IMR-90 (cell line): Measurements from ENCODE around the gene ODAD2. TPM values are rescaled to one million over a fixed set of nuclear protein-coding genes. Genes with fewer than 3 reads are reported as not detected.

ENCODE experiments used
- ATAC-seq: fragments of 200-7000 bp; cut with Tn5 transposase; 2 replicates; pipeline ENCODE4 v1.9.1; 2020; ENCODE audit warnings: low read depth, mild to moderate bottlenecking, moderate library complexity
- BruUV-seq: library from RNA; stranded (reverse); fragments of 400-500 nt; replicated peaks from 2 replicates; lab custom pipeline; 2021; lab: Mats Ljungman, UMichigan
- CTCF ChIA-PET: fragments of 300-600 bp; formaldehyde crosslinking; extraction: SDS; loops from one replicate; lab custom pipeline; 2021; ENCODE audit warnings: antibody characterized with exemption; lab: Yijun Ruan, JAX
- POLR2A ChIA-PET: fragments of 300-600 bp; sonication (Branson Sonifier 250); formaldehyde crosslinking; loops from one replicate; lab custom pipeline; 2022; ENCODE audit warnings: antibody characterized with exemption; ENCODE audit not compliant: unreplicated experiment; lab: Charles Lee
- DNase-seq: peaks from one replicate; pipeline ENCODE4 v3.0.0; 2013
- H2AFZ ChIP-seq: replicated peaks from 2 replicates; pipeline ENCODE3; 2013; ENCODE audit warnings: low read length, mild to moderate bottlenecking; ENCODE audit not compliant: poor library complexity
- H2AK5ac ChIP-seq: 2 replicates; pipeline ENCODE4 v1.6.1; 2013; ENCODE audit warnings: low read depth, low read length, inconsistent platforms
- H2AK9ac ChIP-seq: replicated peaks from 2 replicates; pipeline ENCODE3; 2013; ENCODE audit warnings: mild to moderate bottlenecking, low read depth, low read length, moderate library complexity; ENCODE audit not compliant: poor library complexity
- H2BK120ac ChIP-seq: 2 replicates; pipeline ENCODE4 v1.6.1; 2013; ENCODE audit warnings: low read depth, low read length, inconsistent platforms
- H2BK15ac ChIP-seq: 3 replicates; pipeline ENCODE4 v1.6.1; 2013; ENCODE audit warnings: low read depth, low read length, inconsistent platforms
- H2BK20ac ChIP-seq: 2 replicates; pipeline ENCODE4 v1.6.1; 2013; ENCODE audit warnings: low read depth, mild to moderate bottlenecking, inconsistent platforms, low read length, moderate library complexity
- H2BK5ac ChIP-seq: 2 replicates; pipeline ENCODE4 v1.6.1; 2013; ENCODE audit warnings: mild to moderate bottlenecking, low read depth, low read length, inconsistent platforms; ENCODE audit not compliant: poor library complexity, severe bottlenecking
- H3K14ac ChIP-seq: replicated peaks from 2 replicates; pipeline ENCODE4 v1.6.1; 2013; ENCODE audit warnings: low read depth, low read length, inconsistent platforms
- H3K18ac ChIP-seq: 2 replicates; pipeline ENCODE4 v1.6.1; 2013; ENCODE audit warnings: low read depth, low read length, control low read depth
- H3K23ac ChIP-seq: 2 replicates; pipeline ENCODE4 v1.6.1; 2013; ENCODE audit warnings: low read depth, low read length, inconsistent platforms
- H3K27ac ChIP-seq: 2 replicates; pipeline ENCODE4 v1.5.1; 2013; ENCODE audit warnings: mild to moderate bottlenecking, control low read depth, low read length; ENCODE audit not compliant: insufficient read depth
- H3K27me3 ChIP-seq: 2 replicates; pipeline ENCODE4 v1.6.1; 2013; ENCODE audit warnings: low read length; ENCODE audit not compliant: control insufficient read depth, insufficient read depth
- H3K36me3 ChIP-seq: 2 replicates; pipeline ENCODE4 v1.6.1; 2013; ENCODE audit warnings: low read length, mixed read lengths; ENCODE audit not compliant: control insufficient read depth, insufficient read depth
- H3K4ac ChIP-seq: 2 replicates; pipeline ENCODE4 v1.6.1; 2013; ENCODE audit warnings: low read depth, low read length, inconsistent platforms
- H3K4me1 ChIP-seq: 2 replicates; pipeline ENCODE4 v1.6.1; 2013; ENCODE audit warnings: low read length, mixed read lengths; ENCODE audit not compliant: control insufficient read depth, insufficient read depth
- H3K4me2 ChIP-seq: 2 replicates; pipeline ENCODE4 v1.6.1; 2013; ENCODE audit warnings: low read depth, mild to moderate bottlenecking, control low read depth, low read length, moderate library complexity
- H3K4me3 ChIP-seq: 2 replicates; pipeline ENCODE4 v1.5.1; 2013; ENCODE audit warnings: low read depth, mild to moderate bottlenecking, control low read depth, low read length, moderate library complexity; ENCODE audit not compliant: insufficient read depth
- H3K56ac ChIP-seq: 2 replicates; pipeline ENCODE4 v1.6.1; 2013; ENCODE audit warnings: low read length, inconsistent platforms; ENCODE audit not compliant: insufficient read depth; ENCODE audit errors: extremely low read depth
- H3K79me1 ChIP-seq, 2 experiments: 2 replicates each; pipeline ENCODE4 v1.6.1; 2013; ENCODE audit warnings: low read length in 2 of 2, inconsistent platforms in 1 of 2, low read depth in 1 of 2
- H3K9ac ChIP-seq: 2 replicates; pipeline ENCODE4 v1.6.1; 2013; ENCODE audit warnings: low read depth, low read length, control low read depth
- H3K9me1 ChIP-seq: 2 replicates; pipeline ENCODE4 v1.6.1; 2013; ENCODE audit warnings: low read length, inconsistent platforms; ENCODE audit not compliant: insufficient read depth
- H3K9me3 ChIP-seq: 2 replicates; pipeline ENCODE4 v1.6.1; 2013; ENCODE audit warnings: low read length; ENCODE audit not compliant: control insufficient read depth, insufficient read depth
- H4K20me1 ChIP-seq: 2 replicates; pipeline ENCODE4 v1.6.1; 2013; ENCODE audit warnings: low read length, inconsistent platforms; ENCODE audit not compliant: insufficient read depth
- H4K5ac ChIP-seq: 2 replicates; pipeline ENCODE4 v1.6.1; 2013; ENCODE audit warnings: mild to moderate bottlenecking, low read depth, low read length, control low read depth
- H4K8ac ChIP-seq, 2 experiments: 2 replicates each; pipeline ENCODE4 v1.6.1; 2013; ENCODE audit warnings: low read depth in 2 of 2, low read length in 2 of 2, control low read depth in 1 of 2, inconsistent platforms in 1 of 2
- H4K91ac ChIP-seq: 2 replicates; pipeline ENCODE4 v1.6.1; 2013; ENCODE audit warnings: low read depth, low read length, inconsistent platforms; ENCODE audit not compliant: insufficient read depth
- BHLHE40 ChIP-seq: fragments of 150-350 bp; IDR thresholded peaks from 2 replicates; pipeline ENCODE4 v1.6.1; 2016; ENCODE audit warnings: mild to moderate bottlenecking, low read depth, low read length
- CEBPB ChIP-seq: IDR thresholded peaks from 2 replicates; pipeline ENCODE4 v1.6.1; 2012; ENCODE audit warnings: low read depth, low read length, improper control_type of control experiment
- CHD1 ChIP-seq: IDR thresholded peaks from 2 replicates; pipeline ENCODE4 v1.6.1; 2012; ENCODE audit warnings: low read depth, low read length, improper control_type of control experiment
- CTCF ChIP-seq: conservative IDR thresholded peaks from 2 replicates; pipeline ENCODE4 v1.5.1; 2012; ENCODE audit warnings: mild to moderate bottlenecking, low read depth, low read length, improper control_type of control experiment
- ELK1 ChIP-seq: fragments of 150-350 bp; IDR thresholded peaks from 2 replicates; pipeline ENCODE4 v1.6.1; 2016; ENCODE audit warnings: low read depth, mild to moderate bottlenecking, low read length, moderate library complexity, borderline replicate concordance
- FOS ChIP-seq: fragments of 150-350 bp; IDR thresholded peaks from 2 replicates; pipeline ENCODE4 v1.6.1; 2016; ENCODE audit warnings: low read depth, low read length
- MAFK ChIP-seq: IDR thresholded peaks from 2 replicates; pipeline ENCODE4 v1.6.1; 2012; ENCODE audit warnings: low read depth, low read length, improper control_type of control experiment
- MAZ ChIP-seq: IDR thresholded peaks from 2 replicates; pipeline ENCODE4 v1.6.1; 2012; ENCODE audit warnings: low read depth, mild to moderate bottlenecking, low read length, improper control_type of control experiment, moderate library complexity, borderline replicate concordance
- MXI1 ChIP-seq: IDR thresholded peaks from 2 replicates; pipeline ENCODE4 v1.6.1; 2012; ENCODE audit warnings: low read depth, mild to moderate bottlenecking, low read length, moderate library complexity, borderline replicate concordance
- NFE2L2 ChIP-seq: fragments of 150-350 bp; IDR thresholded peaks from 2 replicates; pipeline ENCODE4 v1.6.1; 2016; ENCODE audit warnings: low read depth, mild to moderate bottlenecking, low read length
- POLR2A ChIP-seq: IDR thresholded peaks from 2 replicates; pipeline ENCODE4 v1.6.1; 2012; ENCODE audit warnings: mild to moderate bottlenecking, low read depth, low read length
- RAD21 ChIP-seq: IDR thresholded peaks from 2 replicates; pipeline ENCODE4 v1.6.1; 2012; ENCODE audit warnings: low read length, improper control_type of control experiment
- RCOR1 ChIP-seq: IDR thresholded peaks from 2 replicates; pipeline ENCODE4 v1.6.1; 2012; ENCODE audit warnings: mild to moderate bottlenecking, low read length, improper control_type of control experiment; ENCODE audit not compliant: insufficient replicate concordance
- RFX5 ChIP-seq: IDR thresholded peaks from 2 replicates; pipeline ENCODE4 v1.8.0; 2012; ENCODE audit warnings: low read depth, mild to moderate bottlenecking, low read length, moderate library complexity
- SMC3 ChIP-seq: fragments of 150-350 bp; IDR thresholded peaks from 2 replicates; pipeline ENCODE4 v1.6.1; 2016; ENCODE audit warnings: low read depth, mild to moderate bottlenecking, antibody characterized with exemption, low read length, moderate library complexity
- WGBS, 2 experiments: methylation state at CpG; one replicate each; pipeline versions ENCODE4 v1.1.5 to v1.1.7; 2013; ENCODE audit warnings: missing lambda C conversion rate in 2 of 2; ENCODE audit not compliant: insufficient read length in 1 of 2; ENCODE audit errors: extremely low coverage in 2 of 2; 5-methylcytosine and 5-hydroxymethylcytosine counted together
- dilution Hi-C: fragments of 300-500 bp; cut with HindIII; formaldehyde crosslinking; loops from one replicate; pipeline ENCODE4 v1.14.3; 2018; ENCODE audit warnings: low sequenced_read_pairs; ENCODE audit not compliant: unreplicated experiment
- in situ Hi-C: fragments of 300-500 bp; cut with MboI; formaldehyde crosslinking; loops from 3 replicates; pipeline ENCODE4 v1.14.3; 2019; ENCODE audit warnings: low sequenced_read_pairs, inconsistent platforms, mixed read lengths
- intact Hi-C: fragments of 100-400 bp; cut with micrococcal nuclease; formaldehyde crosslinking; loops from 2 replicates; pipeline ENCODE4 v1.10.0; 2022
- polyA plus RNA-seq, 3 experiments: library from polyadenylated mRNA; depleted of rRNA; stranded (reverse); fragments of >200 nt; gene quantifications; 2 replicates each; pipeline ENCODE4 v1.2.3, GENCODE V29; 2012; ENCODE audit warnings: low replicate concordance in 1 of 3
- total RNA-seq: library from RNA; depleted of rRNA; stranded (reverse); fragments of >200 nt; gene quantifications from 2 replicates; pipeline ENCODE4 v1.2.3, GENCODE V29; 2012
- TF ChIP-seq, protein P1 (sequence below): fragments of 150-350 bp; IDR thresholded peaks from 2 replicates; pipeline ENCODE4 v1.6.1; 2017; ENCODE audit warnings: mild to moderate bottlenecking, antibody characterized with exemption, low read length, low read depth

The ODAD2 gene
- total and polyA plus RNA-seq, 2 of the 4 experiments (the other 2 are of a cell fraction) = 0.53 to 0.72 TPM

DNA sequence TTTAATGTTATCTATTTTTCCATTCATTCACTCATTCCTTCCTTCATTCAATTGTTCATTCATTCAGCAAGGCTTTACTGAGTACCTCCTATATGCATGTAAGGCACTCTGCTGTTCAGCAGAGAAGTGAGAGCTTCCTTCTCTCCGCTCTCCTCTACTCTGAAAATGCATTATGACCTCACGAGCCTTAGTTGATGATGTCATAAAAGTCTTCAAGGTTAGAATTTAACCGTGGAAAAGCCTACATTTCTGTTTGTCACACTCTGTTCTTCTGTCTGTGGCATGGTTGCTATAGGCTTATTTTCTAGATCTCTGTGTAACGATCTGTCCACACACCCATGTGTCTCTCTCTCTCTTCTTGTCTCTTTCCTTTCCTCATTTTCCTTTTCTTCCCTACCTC is 17.1 kb downstream of the ODAD2 start:
- intact Hi-C loops = no loop called here
- Histone ChIP-seq H4K91ac (no peak overlapping the region), H3K9me3 (no peaks in the 10 kb centered on the region), H2BK120ac (no peak overlapping the region), H2AK5ac (no peak overlapping the region), H3K27ac (no peak overlapping the region), H3K23ac (no peak overlapping the region), H2BK15ac (no peak overlapping the region), H4K8ac (no peak overlapping the region), H2AFZ (no peak overlapping the region), H3K36me3 (no peaks in the 10 kb centered on the region), H4K20me1 (no peaks in the 10 kb centered on the region), H4K5ac (no peak overlapping the region), H3K56ac (no peak overlapping the region), H3K9ac (no peak overlapping the region), H2AK9ac (no peak overlapping the region), H3K4me1 (no peaks in the 10 kb centered on the region), H3K14ac (no peak overlapping the region), H3K18ac (no peak overlapping the region), H3K9me1 (no peaks in the 10 kb centered on the region), H2BK20ac (no peak overlapping the region), H3K4me2 (no peak overlapping the region), H2BK5ac (no peak overlapping the region), H3K4ac (no peak overlapping the region), H3K27me3 (no peaks in the 10 kb centered on the region), H3K79me1 (no peaks in the 10 kb centered on the region), H3K4me3 (no peak overlapping the region)
- dilution Hi-C loops = no loop called here
- ChIA-PET POLR2A (no interaction called here), CTCF (interaction anchor here (0.5 to 0.7 kb wide), 2 partner anchors 360 to 410 kb away, joined by 3 to 11 read pairs; no protein-coding TSS in a partner anchor)
- ATAC-seq (no peak), DNase-seq (no peak)
- no TSS peak for BruUV-seq
- TF ChIP-seq NFE2L2 (no peak), SMC3 (no peak), ELK1 (no peak), CTCF (no peak), POLR2A (no peak), RFX5 (no peak), RAD21 (no peak), MAZ (no peak), MXI1 (no peak), CEBPB (no peak), FOS (no peak), MAFK (no peak), BHLHE40 (no peak), RCOR1 (no peak), CHD1 (no peak)
- TF ChIP-seq, protein P1, sequence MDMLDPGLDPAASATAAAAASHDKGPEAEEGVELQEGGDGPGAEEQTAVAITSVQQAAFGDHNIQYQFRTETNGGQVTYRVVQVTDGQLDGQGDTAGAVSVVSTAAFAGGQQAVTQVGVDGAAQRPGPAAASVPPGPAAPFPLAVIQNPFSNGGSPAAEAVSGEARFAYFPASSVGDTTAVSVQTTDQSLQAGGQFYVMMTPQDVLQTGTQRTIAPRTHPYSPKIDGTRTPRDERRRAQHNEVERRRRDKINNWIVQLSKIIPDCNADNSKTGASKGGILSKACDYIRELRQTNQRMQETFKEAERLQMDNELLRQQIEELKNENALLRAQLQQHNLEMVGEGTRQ = no peak
- no CpG with 5 or more reads among the region's 4 CpGs for WGBS, 2 experiments
- in situ Hi-C loops = no loop called here
